ENCODE measurements around the gene RBFOX2. TPM values are rescaled to one million over a fixed set of nuclear protein-coding genes. Genes with fewer than 3 reads are reported as not detected.

RBFOX2 gene
- total and polyA plus RNA-seq, 3 donors from 2014 or later, result 53.4 to 85.2 (median 63.9) TPM

DNA sequence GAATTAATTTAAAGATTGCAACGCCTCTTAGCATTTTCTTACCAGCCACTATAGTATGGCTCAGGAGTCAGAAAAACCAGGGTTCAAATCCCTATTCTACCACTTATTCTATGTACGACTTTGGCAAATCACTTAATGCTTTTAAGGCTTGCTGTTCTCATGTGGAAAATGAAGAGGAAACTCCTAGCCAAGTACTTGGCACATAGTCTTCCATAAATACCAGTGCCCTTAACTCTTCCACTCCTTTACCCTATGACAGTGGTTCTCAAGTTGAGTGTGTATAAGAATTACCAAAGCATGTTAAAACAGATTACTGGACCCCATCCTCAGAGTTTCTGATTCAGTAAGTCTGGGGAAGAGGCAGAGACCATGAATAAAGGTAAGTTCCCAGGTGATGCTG, 107.6 kb downstream of the RBFOX2 start:
- Histone ChIP-seq H3K4me3 (no peak overlapping the region), H3K27ac (no peak overlapping the region), H3K4me1 (no peaks in the 10 kb centered on the region), H3K36me3 (ENCODE audit: low read depth, missing control alignments) (no peaks in the 10 kb centered on the region), H3K9me3 (no peaks in the 10 kb centered on the region), H3K27me3 (no peaks in the 10 kb centered on the region)
- intact Hi-C loops (cut with DNase I; ENCODE audit: low total_unique reads), result no loop called here
- WGBS, 2 donors, result 73 to 77% methylated on average over 2 of the region's 2 CpGs
- no peak for DNase-seq
- TF ChIP-seq, protein P1, sequence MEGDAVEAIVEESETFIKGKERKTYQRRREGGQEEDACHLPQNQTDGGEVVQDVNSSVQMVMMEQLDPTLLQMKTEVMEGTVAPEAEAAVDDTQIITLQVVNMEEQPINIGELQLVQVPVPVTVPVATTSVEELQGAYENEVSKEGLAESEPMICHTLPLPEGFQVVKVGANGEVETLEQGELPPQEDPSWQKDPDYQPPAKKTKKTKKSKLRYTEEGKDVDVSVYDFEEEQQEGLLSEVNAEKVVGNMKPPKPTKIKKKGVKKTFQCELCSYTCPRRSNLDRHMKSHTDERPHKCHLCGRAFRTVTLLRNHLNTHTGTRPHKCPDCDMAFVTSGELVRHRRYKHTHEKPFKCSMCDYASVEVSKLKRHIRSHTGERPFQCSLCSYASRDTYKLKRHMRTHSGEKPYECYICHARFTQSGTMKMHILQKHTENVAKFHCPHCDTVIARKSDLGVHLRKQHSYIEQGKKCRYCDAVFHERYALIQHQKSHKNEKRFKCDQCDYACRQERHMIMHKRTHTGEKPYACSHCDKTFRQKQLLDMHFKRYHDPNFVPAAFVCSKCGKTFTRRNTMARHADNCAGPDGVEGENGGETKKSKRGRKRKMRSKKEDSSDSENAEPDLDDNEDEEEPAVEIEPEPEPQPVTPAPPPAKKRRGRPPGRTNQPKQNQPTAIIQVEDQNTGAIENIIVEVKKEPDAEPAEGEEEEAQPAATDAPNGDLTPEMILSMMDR (IDR thresholded peaks at IDR 0.05), result no peak
- TF ChIP-seq POLR2A (IDR thresholded peaks at IDR 0.05), result no peak

DNA sequence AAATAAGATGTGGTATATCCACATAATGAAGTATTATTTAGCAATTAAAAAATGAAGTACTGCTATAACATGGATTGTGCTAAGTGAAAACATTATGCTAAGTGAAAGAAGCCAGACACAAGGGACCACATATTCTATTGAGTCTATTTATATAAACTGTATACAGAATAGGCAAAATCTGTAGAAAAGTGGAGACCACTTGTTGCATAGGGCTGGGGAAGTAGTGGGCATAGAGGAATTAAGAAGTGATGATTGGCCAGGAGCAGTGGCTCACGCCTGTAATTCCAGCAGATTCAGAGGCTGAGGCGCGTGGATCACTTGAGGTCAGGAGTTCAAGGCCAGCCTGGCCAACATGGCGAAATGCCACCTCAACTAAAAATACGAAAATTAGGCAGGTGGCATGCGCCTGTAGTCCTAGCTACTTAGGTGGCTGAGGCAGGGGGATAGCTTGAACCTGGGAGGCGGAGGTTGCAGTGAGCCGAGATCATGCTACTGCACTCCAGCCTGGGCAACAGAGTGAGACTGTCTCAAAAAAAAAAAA, 109.6 kb downstream of the RBFOX2 start:
- Histone ChIP-seq H3K27ac (no peak overlapping the region), H3K27me3 (no peaks in the 10 kb centered on the region), H3K36me3 (ENCODE audit: low read depth, missing control alignments) (no peaks in the 10 kb centered on the region), H3K4me3 (no peak overlapping the region), H3K4me1 (peaks cover 14% of the 10 kb centered on the region), H3K9me3 (no peaks in the 10 kb centered on the region)
- 71 to 77% methylated on average over 8 of the region's 8 CpGs for WGBS, 2 donors
- intact Hi-C loops (cut with DNase I; ENCODE audit: low total_unique reads), result loop anchor here (10.0 kb wide), 1 partner anchor 294 kb away; no protein-coding TSS in a partner anchor
- TF ChIP-seq, protein P1 (IDR thresholded peaks at IDR 0.05), result no peak
- no peak for TF ChIP-seq POLR2A (IDR thresholded peaks at IDR 0.05)
- DNase-seq, result no peak

DNA sequence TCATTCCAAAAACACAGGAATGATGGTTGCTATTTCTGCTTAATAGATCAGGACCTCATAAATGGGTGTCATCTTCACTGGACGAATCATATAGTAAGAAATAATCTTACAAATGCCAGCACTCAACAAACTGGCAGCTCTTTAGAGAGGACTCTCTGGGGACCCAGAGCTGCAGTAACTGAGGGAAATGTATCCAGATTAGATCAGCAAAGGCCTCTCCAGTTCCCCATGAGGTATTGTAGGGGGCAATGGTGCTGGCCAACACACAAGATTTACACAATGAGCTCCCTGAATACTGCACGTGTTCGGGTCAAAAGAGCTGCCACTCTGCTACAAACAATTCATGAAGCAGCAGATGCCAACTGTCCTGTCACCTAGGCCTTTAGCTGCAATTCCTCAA, 110.2 kb downstream of the RBFOX2 start:
- WGBS, 2 donors, result 46 to 79% methylated on average over 3 of the region's 3 CpGs
- Histone ChIP-seq H3K27me3 (no peaks in the 10 kb centered on the region), H3K4me1 (peaks cover 20% of the 10 kb centered on the region), H3K4me3 (no peak overlapping the region), H3K36me3 (ENCODE audit: low read depth, missing control alignments) (no peaks in the 10 kb centered on the region), H3K9me3 (no peaks in the 10 kb centered on the region), H3K27ac (no peak overlapping the region)
- intact Hi-C loops (cut with DNase I; ENCODE audit: low total_unique reads), result loop anchor here (10.0 kb wide), 1 partner anchor 294 kb away; no protein-coding TSS in a partner anchor
- TF ChIP-seq, protein P1 (IDR thresholded peaks at IDR 0.05), result no peak
- TF ChIP-seq POLR2A (IDR thresholded peaks at IDR 0.05), result no peak
- DNase-seq, result no peak

DNA sequence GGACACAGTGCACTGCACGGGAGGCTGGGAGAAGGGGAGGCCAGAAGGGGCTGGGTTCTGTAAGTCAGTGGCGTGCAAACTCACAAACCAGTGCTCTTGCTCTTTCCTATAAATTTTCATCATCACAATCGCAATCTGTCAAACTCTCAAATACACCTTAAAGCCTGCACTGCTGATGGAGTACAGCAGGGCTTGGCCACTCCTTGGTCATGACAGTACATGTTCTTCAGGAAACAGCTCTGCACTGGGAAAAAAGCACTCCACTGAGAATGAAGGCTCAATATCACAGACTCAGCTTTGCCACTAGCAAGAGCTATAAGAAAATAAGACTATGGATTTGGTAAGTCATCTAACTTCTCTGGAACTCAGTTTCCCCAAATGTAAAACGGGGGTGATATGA, 111.0 kb downstream of the RBFOX2 start:
- Histone ChIP-seq H3K9me3 (no peaks in the 10 kb centered on the region), H3K36me3 (ENCODE audit: low read depth, missing control alignments) (no peaks in the 10 kb centered on the region), H3K4me1 (peaks cover 21% of the 10 kb centered on the region), H3K27me3 (no peaks in the 10 kb centered on the region), H3K27ac (no peak overlapping the region), H3K4me3 (no peak overlapping the region)
- TF ChIP-seq, protein P1 (IDR thresholded peaks at IDR 0.05), result no peak
- no peak for TF ChIP-seq POLR2A (IDR thresholded peaks at IDR 0.05)
- intact Hi-C loops (cut with DNase I; ENCODE audit: low total_unique reads), result loop anchor here (10.0 kb wide), 1 partner anchor 293 kb away; no protein-coding TSS in a partner anchor
- DNase-seq, result no peak
- WGBS, 2 donors, result 91 to 100% methylated on average over 4 of the region's 4 CpGs

DNA sequence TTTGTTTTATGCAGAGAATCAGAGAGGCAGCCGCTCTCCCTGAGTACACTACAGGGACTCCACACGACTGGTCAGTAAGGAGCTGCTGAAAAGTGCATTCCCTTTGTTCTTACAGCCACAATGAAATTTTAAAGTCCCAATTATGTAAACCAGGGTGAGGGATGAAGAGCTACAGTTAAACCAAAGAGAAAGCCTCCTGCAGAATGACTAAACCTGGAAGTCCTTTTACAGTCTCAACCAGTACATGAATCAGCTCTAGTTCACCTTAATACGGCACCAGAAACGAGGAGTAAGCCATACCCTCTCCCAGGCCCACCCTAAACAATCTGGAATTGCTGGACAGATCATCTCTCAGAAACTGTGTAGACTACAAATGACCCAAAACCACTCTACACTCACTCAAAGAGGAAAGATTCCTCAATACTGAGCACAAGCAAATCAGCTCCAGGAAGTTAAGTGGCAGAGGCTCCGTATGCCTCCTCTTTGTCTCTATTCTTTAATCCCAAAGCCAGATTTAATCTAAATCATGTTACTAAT, 113.1 kb downstream of the RBFOX2 start:
- H3K4me1 ChIP-seq, result peaks cover 33% of the 10 kb centered on the region
- no peak for DNase-seq

More for the DNA sequence above, 113.1 kb downstream of the RBFOX2 start:
- 31 to 38% methylated on average over 5 of the region's 5 CpGs for WGBS, 2 donors
- H3K4me3 ChIP-seq, result no peak overlapping the region
- no peaks in the 10 kb centered on the region for H3K27me3 ChIP-seq
- no peaks in the 10 kb centered on the region for H3K36me3 ChIP-seq (ENCODE audit: low read depth, missing control alignments)
- intact Hi-C loops (cut with DNase I; ENCODE audit: low total_unique reads), result loop anchor here (10.0 kb wide), 1 partner anchor 291 kb away; no protein-coding TSS in a partner anchor
- no peaks in the 10 kb centered on the region for H3K9me3 ChIP-seq
- no peak for TF ChIP-seq POLR2A (IDR thresholded peaks at IDR 0.05)
- TF ChIP-seq, protein P1 (IDR thresholded peaks at IDR 0.05), result no peak
- H3K27ac ChIP-seq, result peak overlapping the region; percentile 70 to 74
